Esophagus squamous epithelium (tissue), 5 donors: Measurements from ENCODE around the gene KCNMA1. TPM values are rescaled to one million over a fixed set of nuclear protein-coding genes. Genes with fewer than 3 reads are reported as not detected.

Source experiments
- DNase-seq: peaks from one replicate; lab custom pipeline; 2025; lab: John Stamatoyannopoulos, UW
- H3K27ac ChIP-seq, 4 donors: fragments of 200-600 bp; sonication (generic); one replicate each; pipeline ENCODE4 v1.5.1; 2016 to 2019; ENCODE audit warnings: mild to moderate bottlenecking in 1 of 4
- H3K27me3 ChIP-seq, 4 donors: fragments of 200-600 bp; sonication (generic); 1 replicate in 3 of 4; 2 replicates in 1 of 4; pipeline versions ENCODE4 v1.5.1 to v1.6.0; 2017 to 2021; ENCODE audit warnings: antibody characterized with exemption in 1 of 4
- H3K36me3 ChIP-seq, 3 donors: fragments of 200-600 bp; sonication (generic); one replicate each; pipeline ENCODE4 v1.5.1; 2016 to 2019
- H3K4me1 ChIP-seq, 3 donors: fragments of 200-600 bp; sonication (generic); one replicate each; pipeline ENCODE4 v1.5.1; 2017 to 2019
- H3K4me3 ChIP-seq, 4 donors: fragments of 200-600 bp; sonication (generic); 1 replicate in 3 of 4; 2 replicates in 1 of 4; pipeline ENCODE4 v1.5.1; 2016 to 2019; ENCODE audit warnings: mild to moderate bottlenecking in 2 of 4, moderate library complexity in 1 of 4
- H3K9me3 ChIP-seq, 3 donors: fragments of 200-600 bp; sonication (generic); one replicate each; pipeline ENCODE4 v1.5.1; 2016 to 2019
- CTCF ChIP-seq, 6 experiments: fragments of 450-650 bp in 4 of 6; fragments of 200-600 bp in 2 of 6; sonication (generic) in 2 of 6; IDR thresholded peaks; one replicate each; pipeline ENCODE4 v1.5.1; 2016 to 2019; ENCODE audit warnings: antibody characterized with exemption in 6 of 6, mild to moderate bottlenecking in 4 of 6, moderate library complexity in 4 of 6
- POLR2A ChIP-seq, 4 donors: fragments of 450-650 bp; IDR thresholded peaks; one replicate each; pipeline ENCODE4 v1.6.1; 2017; ENCODE audit warnings: antibody characterized with exemption in 4 of 4, mild to moderate bottlenecking in 4 of 4, moderate library complexity in 3 of 4
- WGBS, 2 donors: methylation state at CpG; one replicate each; pipeline ENCODE4 v1.1.5; 2018; 5-methylcytosine and 5-hydroxymethylcytosine counted together
- intact Hi-C: fragments of 100-400 bp; cut with DNase I; formaldehyde crosslinking; loops from one replicate; pipeline ENCODE4 v1.15.0; 2022
- total RNA-seq, 4 donors: library from RNA; depleted of rRNA; stranded (reverse); fragments of >200 nt; gene quantifications; one replicate each; pipeline ENCODE4 v1.1.0, GENCODE V29; 2016
- donor health status: DM: yes; HTN: yes; CAD: no.

The KCNMA1 gene
- total RNA-seq, 4 donors from 2014 or later, result 7.5 to 74.2 (median 18.0) TPM

DNA sequence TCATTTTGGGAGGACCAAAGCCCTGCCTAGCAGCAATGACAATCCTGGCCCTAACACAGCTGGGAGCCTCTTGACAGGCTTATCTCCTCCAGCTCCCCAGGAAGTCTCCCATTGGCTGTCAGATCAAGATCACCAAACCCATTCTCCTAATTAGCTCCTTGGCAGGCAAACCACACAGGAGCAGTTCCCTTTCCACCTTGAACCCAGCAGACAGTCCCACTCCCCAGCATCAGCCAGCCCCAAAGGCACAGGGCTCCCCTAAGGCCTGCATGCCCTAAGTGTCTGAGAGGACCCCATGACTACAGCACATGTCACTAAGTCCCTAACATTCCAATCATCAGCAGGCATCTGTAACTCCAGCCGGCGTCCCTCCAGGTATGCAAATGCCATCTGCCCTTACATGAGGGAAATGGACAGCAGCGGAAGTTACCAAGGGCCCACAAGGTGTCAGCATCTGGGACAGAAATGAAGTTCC, 348.5 kb downstream of the KCNMA1 start:
- peaks cover 0 to 7% (median 0%) of the 10 kb centered on the region in 4 donors for H3K27me3 ChIP-seq
- no peaks in the 10 kb centered on the region for H3K9me3 ChIP-seq
- 83 to 94% methylated on average over 3 of the region's 3 CpGs for WGBS, 2 donors
- peaks cover 4 to 38% (median 5%) of the 10 kb centered on the region in 3 donors for H3K4me1 ChIP-seq
- no peak for TF ChIP-seq POLR2A (IDR thresholded peaks at IDR 0.05)
- TF ChIP-seq CTCF (IDR thresholded peaks at IDR 0.05), result no peak
- H3K36me3 ChIP-seq, result no peaks in the 10 kb centered on the region
- no peak overlapping the region for H3K4me3 ChIP-seq
- no peak overlapping the region for H3K27ac ChIP-seq
- DNase-seq, result no peak
- intact Hi-C loops, result no loop called here

DNA sequence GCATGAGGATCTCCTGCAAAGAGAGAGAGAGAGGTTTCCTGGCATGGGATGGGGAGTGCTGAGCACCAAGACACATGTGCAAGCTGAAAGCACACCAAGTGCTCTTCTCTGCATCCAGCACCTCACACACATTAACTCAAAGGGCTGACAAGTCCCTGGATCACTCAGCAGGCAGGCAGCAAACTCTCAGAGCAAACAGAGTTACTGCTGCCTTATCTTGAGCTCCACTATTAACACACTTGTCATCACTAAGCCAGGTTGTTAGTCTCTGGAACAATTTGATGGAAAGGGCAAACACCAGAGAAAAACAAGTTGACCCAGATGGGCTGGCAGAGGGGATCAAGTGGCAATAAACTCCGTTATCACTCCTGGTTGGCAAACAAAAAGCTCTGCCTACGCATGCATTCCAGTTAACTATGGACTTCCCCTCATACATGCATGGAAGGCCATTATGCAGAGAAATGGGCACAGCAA, 349.9 kb downstream of the KCNMA1 start:
- 41 to 100% methylated on average over 1 to 2 of the region's 2 CpGs for WGBS, 2 donors
- no peaks in the 10 kb centered on the region for H3K36me3 ChIP-seq
- intact Hi-C loops, result no loop called here
- H3K27me3 ChIP-seq, result peaks cover 0 to 7% (median 0%) of the 10 kb centered on the region in 4 donors
- H3K27ac ChIP-seq, result peak overlapping the region in 2 of 4 donors; percentile 16 to 54
- TF ChIP-seq CTCF (IDR thresholded peaks at IDR 0.05), result no peak
- no peak for TF ChIP-seq POLR2A (IDR thresholded peaks at IDR 0.05)
- no peak for DNase-seq
- H3K4me1 ChIP-seq, result peaks cover 4 to 46% (median 5%) of the 10 kb centered on the region in 3 donors
- no peak overlapping the region for H3K4me3 ChIP-seq
- H3K9me3 ChIP-seq, result no peaks in the 10 kb centered on the region

- Histone ChIP-seq H3K27ac (peak overlapping the region in 1 of 4 donors; percentile 38), H3K4me3 (no peak overlapping the region), H3K9me3 (no peaks in the 10 kb centered on the region), H3K4me1 (peaks cover 4 to 54% (median 5%) of the 10 kb centered on the region in 3 donors), H3K36me3 (no peaks in the 10 kb centered on the region), H3K27me3 (no peaks in the 10 kb centered on the region)
- intact Hi-C loops, result no loop called here
- 55 to 71% methylated on average over 5 to 6 of the region's 6 CpGs for WGBS, 2 donors
- TF ChIP-seq CTCF (IDR thresholded peaks at IDR 0.05) (no peak), POLR2A (IDR thresholded peaks at IDR 0.05) (no peak)
- no peak for DNase-seq
Measured at GRCh38 chr10:77286531-77287508, 350.8 kb downstream of the KCNMA1 start.

GRCh38 chr10:77285529-77286182, 352.0 kb downstream of the KCNMA1 start:
- TF ChIP-seq POLR2A (IDR thresholded peaks at IDR 0.05) (no peak), CTCF (IDR thresholded peaks at IDR 0.05) (no peak)
- 60 to 62% methylated on average over 1 of the region's 1 CpG for WGBS, 2 donors
- Histone ChIP-seq H3K4me1 (peaks cover 4 to 55% (median 5%) of the 10 kb centered on the region in 3 donors), H3K9me3 (no peaks in the 10 kb centered on the region), H3K27me3 (peaks cover 0 to 3% (median 0%) of the 10 kb centered on the region in 4 donors), H3K27ac (peak overlapping the region in 2 of 4 donors; percentile 16 to 42), H3K36me3 (no peaks in the 10 kb centered on the region), H3K4me3 (no peak overlapping the region)
- no peak for DNase-seq
- intact Hi-C loops, result no loop called here
